Neural crest cell (in vitro differentiated cells): ENCODE results near the gene DNAH1. TPM values are rescaled to one million over a fixed set of nuclear protein-coding genes. Genes with fewer than 3 reads are reported as not detected.

Experiments used
- DNase-seq: peaks from one replicate; pipeline ENCODE4 v3.0.0; 2021; ENCODE audit warnings: low read depth, mixed read lengths, low spot score
- H3K27ac Mint-ChIP-seq: one replicate; pipeline ENCODE4 v1.8.0; 2021; ENCODE audit warnings: mild to moderate bottlenecking, mixed read lengths; ENCODE audit not compliant: unreplicated experiment
- H3K27me3 Mint-ChIP-seq: 2 replicates; pipeline ENCODE4 v1.8.0; 2021; ENCODE audit warnings: low read depth, mild to moderate bottlenecking, mixed read lengths
- H3K36me3 Mint-ChIP-seq: 2 replicates; pipeline ENCODE4 v1.8.0; 2021; ENCODE audit warnings: low read depth, mild to moderate bottlenecking, mixed read lengths
- H3K4me1 Mint-ChIP-seq: 2 replicates; pipeline ENCODE4 v1.8.0; 2021; ENCODE audit warnings: mixed read lengths
- H3K4me3 Mint-ChIP-seq: one replicate; pipeline ENCODE4 v1.8.0; 2021; ENCODE audit warnings: mild to moderate bottlenecking, mixed read lengths
- H3K9me3 Mint-ChIP-seq: 2 replicates; pipeline ENCODE4 v1.8.0; 2021; ENCODE audit warnings: mixed read lengths
- total RNA-seq: library from RNA; stranded (reverse); gene quantifications from 2 replicates; pipeline ENCODE4 v1.2.1, GENCODE V29; 2021
- TF ChIP-seq, protein P1 (sequence below): fragments of 200-600 bp; sonication (generic); conservative IDR thresholded peaks from 2 replicates; pipeline ENCODE4 v1.5.0; 2021; ENCODE audit warnings: antibody characterized with exemption, mild to moderate bottlenecking

The DNAH1 gene
- total RNA-seq, 1 donor from 2014 or later, result 3.2 TPM

DNA sequence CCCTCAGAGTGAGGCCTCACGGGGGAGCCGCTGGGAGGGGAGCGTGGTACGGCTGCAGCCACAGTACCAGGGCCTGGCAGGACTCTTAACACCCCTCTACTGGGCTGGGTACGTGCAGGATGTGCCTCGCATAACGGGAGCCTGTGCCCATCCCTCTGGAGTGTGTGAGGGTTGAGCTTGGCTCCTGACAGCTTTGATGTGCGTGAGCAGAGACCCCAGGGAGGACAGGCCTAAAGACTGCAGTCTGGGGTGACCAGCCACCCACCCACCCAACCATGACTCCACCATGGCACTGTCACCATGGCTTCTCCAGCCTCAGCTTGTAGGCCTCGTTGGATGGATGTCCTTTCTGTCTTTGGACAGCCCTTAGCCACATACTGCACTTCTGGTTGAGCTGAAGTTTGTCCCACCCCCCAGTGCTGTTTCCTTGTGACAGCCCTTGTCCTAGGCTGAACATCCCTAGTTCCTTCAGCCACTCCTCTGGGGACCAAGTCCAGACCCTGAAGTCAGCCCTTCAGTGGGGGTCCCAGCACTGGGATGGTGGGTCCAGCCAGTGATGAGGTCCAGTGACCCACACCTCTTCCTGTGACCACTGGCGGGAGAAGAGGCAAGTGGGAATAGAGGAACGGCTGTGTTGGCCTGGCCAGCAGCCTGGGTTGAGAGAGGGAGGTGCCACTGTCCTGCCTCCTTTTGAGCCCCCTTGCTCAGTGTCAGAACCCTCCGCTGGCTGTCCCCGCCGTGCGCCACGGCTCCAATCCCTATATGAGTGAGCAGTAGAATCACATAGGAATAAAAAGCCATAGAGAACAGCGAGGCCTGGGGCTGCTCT lies 22.4 kb upstream of the DNAH1 start:
- Mint-ChIP-seq H3K4me3 (peak overlapping the region; percentile 23), H3K4me1 (peaks cover 12% of the 10 kb centered on the region), H3K36me3 (no peaks in the 10 kb centered on the region), H3K9me3 (no peaks in the 10 kb centered on the region), H3K27ac (no peak overlapping the region), H3K27me3 (no peaks in the 10 kb centered on the region)
- no peak for DNase-seq
- TF ChIP-seq, protein P1, sequence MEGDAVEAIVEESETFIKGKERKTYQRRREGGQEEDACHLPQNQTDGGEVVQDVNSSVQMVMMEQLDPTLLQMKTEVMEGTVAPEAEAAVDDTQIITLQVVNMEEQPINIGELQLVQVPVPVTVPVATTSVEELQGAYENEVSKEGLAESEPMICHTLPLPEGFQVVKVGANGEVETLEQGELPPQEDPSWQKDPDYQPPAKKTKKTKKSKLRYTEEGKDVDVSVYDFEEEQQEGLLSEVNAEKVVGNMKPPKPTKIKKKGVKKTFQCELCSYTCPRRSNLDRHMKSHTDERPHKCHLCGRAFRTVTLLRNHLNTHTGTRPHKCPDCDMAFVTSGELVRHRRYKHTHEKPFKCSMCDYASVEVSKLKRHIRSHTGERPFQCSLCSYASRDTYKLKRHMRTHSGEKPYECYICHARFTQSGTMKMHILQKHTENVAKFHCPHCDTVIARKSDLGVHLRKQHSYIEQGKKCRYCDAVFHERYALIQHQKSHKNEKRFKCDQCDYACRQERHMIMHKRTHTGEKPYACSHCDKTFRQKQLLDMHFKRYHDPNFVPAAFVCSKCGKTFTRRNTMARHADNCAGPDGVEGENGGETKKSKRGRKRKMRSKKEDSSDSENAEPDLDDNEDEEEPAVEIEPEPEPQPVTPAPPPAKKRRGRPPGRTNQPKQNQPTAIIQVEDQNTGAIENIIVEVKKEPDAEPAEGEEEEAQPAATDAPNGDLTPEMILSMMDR, result no peak

DNA sequence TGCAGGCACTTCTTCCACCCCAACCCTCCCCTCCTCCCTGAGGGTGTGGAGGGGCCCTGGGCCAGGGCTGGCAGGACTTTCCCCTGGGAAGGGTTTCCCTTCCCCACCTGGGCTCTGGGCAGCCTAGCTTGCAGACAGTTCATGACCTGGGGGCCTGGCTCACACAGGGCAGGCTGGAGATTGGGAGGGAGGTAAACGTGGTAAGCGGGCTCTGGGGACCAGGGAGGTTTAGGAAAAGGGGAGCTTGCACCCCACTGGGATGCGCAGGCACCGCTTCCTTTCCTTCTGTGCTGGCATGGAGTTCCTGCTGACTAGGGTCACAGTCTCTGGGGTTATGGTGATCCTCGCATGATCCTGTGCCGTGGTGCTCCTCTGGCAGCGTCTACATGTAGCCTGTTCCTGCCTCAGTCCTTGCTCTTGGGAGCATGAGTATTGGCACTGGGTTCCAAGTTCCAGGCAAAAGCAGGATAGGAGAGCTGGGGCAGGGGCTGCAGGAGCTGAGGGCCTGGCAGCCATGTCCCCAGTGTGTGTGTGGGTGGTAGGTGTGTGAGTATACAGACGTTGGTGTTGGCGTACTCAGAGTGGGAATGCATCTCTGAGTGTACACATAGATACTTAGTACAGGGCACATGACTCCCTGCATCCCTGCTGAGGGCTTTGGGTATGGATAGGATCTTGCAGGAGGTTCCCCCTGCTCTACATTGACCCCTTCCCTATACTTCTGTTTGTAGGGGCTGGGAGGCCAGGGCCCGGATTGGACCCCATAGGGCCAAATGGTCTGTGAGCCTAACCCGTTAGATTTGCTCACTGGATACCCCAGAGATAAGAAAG lies 21.6 kb upstream of the DNAH1 start:
- H3K9me3 Mint-ChIP-seq, result no peaks in the 10 kb centered on the region
- no peaks in the 10 kb centered on the region for H3K36me3 Mint-ChIP-seq
- H3K4me3 Mint-ChIP-seq, result peak overlapping the region; percentile 44
- H3K4me1 Mint-ChIP-seq, result peaks cover 20% of the 10 kb centered on the region
- peak overlapping the region; percentile 75 for H3K27ac Mint-ChIP-seq
- peaks cover 2% of the 10 kb centered on the region for H3K27me3 Mint-ChIP-seq
- TF ChIP-seq, protein P1, result no peak
- DNase-seq, result no peak

DNA sequence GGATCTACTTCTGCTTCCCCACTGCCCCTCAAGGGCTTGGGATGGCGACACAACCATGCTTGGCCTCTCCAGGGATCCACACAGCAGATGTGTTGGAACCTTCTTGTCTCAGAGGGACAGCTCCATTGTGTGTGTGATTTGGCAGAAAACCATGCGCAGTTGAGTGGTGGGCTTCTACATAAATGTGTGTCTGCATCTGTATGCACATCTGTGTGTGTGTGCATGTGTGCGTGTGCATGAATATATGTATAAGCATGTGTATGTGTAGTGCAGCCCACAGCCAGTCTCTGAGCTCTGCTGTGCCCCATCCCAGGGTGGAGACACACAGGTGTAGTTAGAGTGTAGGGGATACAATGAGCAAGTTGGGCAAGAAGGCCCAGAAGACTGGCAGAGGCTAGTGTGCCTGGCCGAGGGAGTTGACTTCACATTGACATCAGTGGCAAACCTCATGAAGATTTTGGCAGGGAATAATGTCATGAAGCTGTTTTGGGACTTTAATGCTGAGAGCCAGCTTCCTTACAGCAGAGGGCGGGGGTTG lies 20.4 kb upstream of the DNAH1 start:
- peaks cover 32% of the 10 kb centered on the region for H3K4me1 Mint-ChIP-seq
- TF ChIP-seq, protein P1, result no peak
- no peaks in the 10 kb centered on the region for H3K36me3 Mint-ChIP-seq
- DNase-seq, result no peak
- peaks cover 3% of the 10 kb centered on the region for H3K27me3 Mint-ChIP-seq
- H3K9me3 Mint-ChIP-seq, result no peaks in the 10 kb centered on the region
- H3K27ac Mint-ChIP-seq, result no peak overlapping the region
- H3K4me3 Mint-ChIP-seq, result peak overlapping the region; percentile 60

DNA sequence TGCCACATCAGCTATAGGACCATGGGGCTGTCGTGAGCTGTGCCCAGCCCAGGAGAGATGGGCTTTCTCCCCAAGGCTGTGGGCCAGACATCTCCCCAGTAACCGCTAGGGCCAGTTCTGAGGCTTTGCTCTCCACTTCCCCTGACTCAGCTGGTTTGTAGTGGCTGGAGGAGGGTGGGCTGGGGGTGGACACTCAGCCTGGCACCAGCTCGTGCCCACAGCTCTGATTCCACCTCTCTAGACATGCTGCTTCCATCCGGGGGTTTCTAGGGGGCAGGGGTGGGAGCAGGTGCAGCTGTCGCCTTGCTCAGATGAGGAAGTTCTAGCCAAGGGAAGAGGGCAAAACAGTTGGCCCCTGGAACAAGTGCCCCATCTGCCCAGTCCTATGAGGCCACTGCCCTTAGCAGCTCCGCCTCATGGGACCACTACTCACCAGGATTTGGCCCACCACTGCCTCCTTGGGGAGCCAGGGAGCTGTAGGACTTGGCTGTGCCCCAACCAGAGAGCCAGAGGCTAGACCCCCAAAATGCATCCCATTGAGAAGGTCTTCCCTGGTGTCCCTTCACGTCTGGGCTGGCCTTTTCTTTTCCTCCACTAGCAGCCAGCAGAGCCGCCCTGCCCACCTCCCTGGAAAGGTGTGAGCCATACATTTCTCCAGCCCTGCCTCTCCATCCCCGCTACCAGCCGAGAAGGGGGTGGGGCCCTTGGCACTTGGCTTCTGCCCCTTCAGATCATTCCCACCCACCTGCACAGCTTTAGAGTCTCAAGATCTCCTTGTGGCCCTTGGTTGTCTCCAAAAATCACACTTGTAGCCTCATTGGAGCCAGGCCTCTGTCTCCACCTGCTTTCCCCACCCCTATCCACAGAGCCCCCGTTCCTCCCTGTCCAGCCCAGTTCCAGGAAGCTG lies 18.6 kb upstream of the DNAH1 start:
- no peak for DNase-seq
- TF ChIP-seq, protein P1, result no peak
- no peaks in the 10 kb centered on the region for H3K36me3 Mint-ChIP-seq
- H3K4me1 Mint-ChIP-seq, result peaks cover 39% of the 10 kb centered on the region
- H3K4me3 Mint-ChIP-seq, result peak overlapping the region; percentile 86
- no peak overlapping the region for H3K27ac Mint-ChIP-seq
- H3K9me3 Mint-ChIP-seq, result no peaks in the 10 kb centered on the region
- peaks cover 5% of the 10 kb centered on the region for H3K27me3 Mint-ChIP-seq
